Cortex of kidney (tissue), 1 donor: ENCODE measurements around the gene GPR61.

Source experiments
- DNase-seq: peaks from one replicate; lab custom pipeline; 2025; lab: John Stamatoyannopoulos, UW

The GPR61 gene, protein sequence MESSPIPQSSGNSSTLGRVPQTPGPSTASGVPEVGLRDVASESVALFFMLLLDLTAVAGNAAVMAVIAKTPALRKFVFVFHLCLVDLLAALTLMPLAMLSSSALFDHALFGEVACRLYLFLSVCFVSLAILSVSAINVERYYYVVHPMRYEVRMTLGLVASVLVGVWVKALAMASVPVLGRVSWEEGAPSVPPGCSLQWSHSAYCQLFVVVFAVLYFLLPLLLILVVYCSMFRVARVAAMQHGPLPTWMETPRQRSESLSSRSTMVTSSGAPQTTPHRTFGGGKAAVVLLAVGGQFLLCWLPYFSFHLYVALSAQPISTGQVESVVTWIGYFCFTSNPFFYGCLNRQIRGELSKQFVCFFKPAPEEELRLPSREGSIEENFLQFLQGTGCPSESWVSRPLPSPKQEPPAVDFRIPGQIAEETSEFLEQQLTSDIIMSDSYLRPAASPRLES

DNA sequence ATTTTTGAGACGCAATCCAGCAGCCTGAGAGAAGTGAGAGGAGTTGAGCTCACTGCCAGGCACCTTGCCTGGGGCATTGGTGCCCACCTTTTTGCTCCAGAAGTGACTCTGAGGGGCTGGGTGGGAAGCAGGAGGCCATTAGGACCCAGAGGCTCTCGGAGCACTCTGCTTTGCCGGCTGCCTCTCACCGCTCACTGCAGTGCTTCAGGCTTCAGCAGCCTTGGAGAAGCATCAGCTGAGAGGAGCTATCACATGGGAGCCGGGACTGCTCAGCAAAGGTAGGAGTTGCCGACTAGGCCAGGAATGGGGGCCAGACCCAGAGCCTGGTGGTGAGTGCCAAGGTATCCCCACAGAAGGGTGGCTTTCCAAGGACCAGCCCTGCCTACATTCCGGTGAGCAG is at the start of gene GPR61:
Gene GPR61 (plus strand): TSS at position 197 of the 400 bp plus-strand sequence. CDS start 3,151 bp downstream, outside the sequence.
- DNase-seq: no peak

DNA sequence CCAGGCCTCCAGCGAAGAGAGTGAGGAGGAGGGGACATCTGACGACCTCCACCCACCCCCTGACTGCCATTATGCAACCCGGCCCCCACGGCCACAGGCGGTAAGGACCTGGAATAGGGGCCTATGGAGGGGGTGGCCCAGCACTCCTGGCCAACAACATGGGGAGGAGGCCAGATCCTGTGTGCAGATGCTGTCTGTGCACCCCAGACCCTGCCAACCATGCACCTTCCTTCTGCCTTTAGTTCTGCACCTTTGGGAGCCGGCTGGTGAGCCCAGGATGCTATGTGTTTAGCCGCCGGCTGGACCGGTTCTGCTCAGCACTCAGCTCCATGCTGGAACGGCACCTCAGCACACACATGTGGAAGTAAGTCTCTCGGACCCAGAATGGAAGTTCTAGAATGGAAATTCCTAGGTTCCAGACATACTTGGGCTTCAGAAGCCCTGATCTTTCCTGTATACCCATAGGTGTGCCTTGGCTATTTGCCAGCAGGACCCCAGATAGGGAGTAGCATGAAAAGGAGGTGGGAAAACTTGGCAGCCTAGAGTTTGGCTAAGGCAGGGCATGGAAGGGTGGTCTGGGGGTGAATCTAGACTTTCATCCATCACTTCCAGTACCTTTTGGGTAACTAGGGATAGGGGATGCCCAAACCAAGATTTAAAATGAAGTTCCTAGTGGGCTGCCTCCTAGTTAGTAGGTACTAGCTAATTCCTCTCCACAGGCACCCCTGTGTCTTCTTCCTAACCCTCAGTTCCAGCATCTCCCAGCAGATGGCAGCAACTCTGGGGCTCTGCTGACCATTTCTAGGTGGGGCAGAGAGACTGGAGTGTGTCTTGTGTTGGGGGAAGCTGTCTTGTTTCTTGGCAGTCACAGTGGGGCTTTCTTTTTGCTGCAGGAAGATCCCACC is 49.4 kb upstream of the GPR61 start:
- no peak for DNase-seq

- no peak for DNase-seq
Measured at GRCh38 chr1:109490934-109491302, 48.8 kb upstream of the GPR61 start.

- DNase-seq: no peak
Measured at GRCh38 chr1:109491372-109491771, 48.3 kb upstream of the GPR61 start.

- DNase-seq: no peak
Measured at GRCh38 chr1:109492779-109493178, 46.9 kb upstream of the GPR61 start.

DNA sequence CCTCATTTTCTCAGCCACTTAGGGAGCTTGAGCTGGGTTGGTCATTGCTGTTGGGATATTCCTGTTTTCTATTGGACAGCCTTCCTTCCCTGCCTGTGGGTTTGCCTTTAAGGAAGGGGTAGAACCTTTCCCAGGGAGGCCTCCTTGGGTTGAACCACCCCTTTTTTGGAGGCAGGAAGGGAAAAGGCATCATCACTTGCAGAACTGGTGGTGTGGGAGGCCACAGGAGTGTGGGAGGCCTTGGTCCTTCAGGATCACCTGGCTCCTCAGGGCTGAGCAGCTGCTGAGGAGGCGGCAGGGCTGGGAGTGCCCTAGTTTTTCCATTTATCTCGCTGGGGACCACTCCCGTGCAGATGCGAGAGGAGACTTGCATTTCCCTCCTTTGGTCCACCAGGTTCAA is 46.4 kb upstream of the GPR61 start:
- DNase-seq: no peak

- DNase-seq: peak; percentile 30
Measured at GRCh38 chr1:109493805-109494539, 45.7 kb upstream of the GPR61 start, which contains the start of gene CYB561D1. Gene CYB561D1 (plus strand): TSS chr1:109494094. CDS start chr1:109494140, 46 bp downstream.

GRCh38 chr1:109495738-109496137 is 43.9 kb upstream of the GPR61 start:
- no peak for DNase-seq

- no peak for DNase-seq
Measured at GRCh38 chr1:109497449-109498160, 42.1 kb upstream of the GPR61 start.

- DNase-seq: no peak
Measured at GRCh38 chr1:109498161-109498801, 41.4 kb upstream of the GPR61 start.

DNA sequence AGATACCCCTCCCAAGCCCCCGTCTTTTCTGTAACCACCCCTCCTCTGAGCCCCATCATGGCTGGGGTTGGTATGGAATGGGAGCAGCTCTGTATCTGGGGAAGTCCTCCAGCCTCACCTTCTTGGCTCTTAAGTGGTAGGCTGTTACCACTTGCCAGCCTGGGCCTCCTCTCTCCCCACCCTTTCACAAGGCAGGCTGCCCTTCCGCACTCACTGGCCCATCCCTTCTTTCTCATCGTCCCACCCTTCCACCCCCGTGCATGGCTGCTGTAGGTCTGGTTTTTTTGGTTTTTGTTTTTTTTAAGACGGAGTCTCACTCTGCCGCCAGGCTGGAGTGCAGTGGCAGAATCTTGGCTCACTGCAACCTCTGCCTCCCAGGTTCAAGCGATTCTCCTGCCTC is 40.6 kb upstream of the GPR61 start:
- DNase-seq: no peak

- no peak for DNase-seq
Measured at GRCh38 chr1:109499661-109500536, 39.8 kb upstream of the GPR61 start.

DNA sequence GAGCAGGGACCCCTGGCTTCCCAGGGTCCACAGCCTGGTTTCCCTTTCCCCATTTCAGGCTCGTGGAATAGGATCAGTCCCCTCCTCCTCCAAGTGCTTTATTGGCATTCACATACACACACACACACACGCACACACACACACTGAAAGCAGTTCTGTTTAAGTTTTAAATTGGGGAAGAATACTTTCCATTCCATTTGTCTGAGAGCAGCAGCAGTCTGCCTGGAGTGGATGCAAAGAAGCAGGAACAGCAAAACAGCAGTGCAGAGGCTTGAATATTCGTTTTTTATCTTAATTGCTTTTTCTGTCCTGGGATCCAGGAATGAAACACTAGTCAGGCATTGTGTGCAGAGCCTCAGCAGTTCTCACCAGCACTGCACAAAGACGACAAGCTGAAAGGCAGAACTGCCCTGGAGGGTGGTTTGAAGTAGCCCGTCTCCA is 38.7 kb upstream of the GPR61 start:
- no peak for DNase-seq

- no peak for DNase-seq
Measured at GRCh38 chr1:109501644-109502363, 37.9 kb upstream of the GPR61 start.

DNA sequence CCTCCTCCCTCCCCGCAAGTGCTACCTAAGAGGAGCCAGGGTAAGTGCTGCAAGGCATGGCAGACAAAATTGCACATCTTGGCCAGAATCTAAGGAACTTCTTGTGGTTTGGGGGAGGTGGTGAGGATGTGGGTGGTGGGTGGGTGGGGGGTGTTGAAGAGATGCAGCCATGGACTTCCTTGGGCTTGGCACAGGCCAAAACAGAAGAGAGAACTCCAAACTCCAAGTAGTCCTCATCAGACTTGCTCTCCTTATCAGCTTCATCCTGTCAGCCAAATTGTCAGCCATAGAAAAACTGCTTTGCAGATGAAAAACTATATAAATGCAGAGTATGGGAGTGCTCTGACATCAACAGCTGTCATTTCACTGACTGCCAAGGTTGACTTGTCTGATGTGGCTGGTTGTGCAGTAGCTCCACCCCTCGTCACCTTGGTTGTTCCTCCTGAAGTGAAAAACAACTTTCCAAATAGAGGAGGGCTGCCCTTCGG is 37.3 kb upstream of the GPR61 start:
- no peak for DNase-seq

DNA sequence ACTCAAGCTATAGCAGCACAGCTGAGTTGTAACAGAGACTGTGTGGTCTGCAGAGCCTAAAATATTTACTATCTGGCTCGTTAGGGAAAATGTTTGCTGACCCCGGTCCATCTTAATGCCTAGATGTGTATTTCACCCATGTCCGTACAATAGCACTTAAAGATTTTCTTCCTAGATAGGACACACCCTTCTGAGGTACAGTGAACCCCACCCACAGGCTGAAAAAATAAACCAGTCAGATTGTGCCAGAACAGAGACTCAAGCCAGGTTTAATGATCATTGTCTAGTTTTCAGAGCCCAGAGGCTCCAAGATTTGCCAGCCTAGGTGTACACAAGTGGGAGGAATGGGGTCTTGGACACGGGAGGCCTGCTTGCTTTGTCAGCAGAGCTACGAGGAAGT is 35.7 kb upstream of the GPR61 start:
- DNase-seq: no peak

- DNase-seq: no peak
Measured at GRCh38 chr1:109504974-109505373, 34.7 kb upstream of the GPR61 start.

GRCh38 chr1:109508001-109508872 is 31.4 kb upstream of the GPR61 start:
- DNase-seq: no peak
